HCT116 (cell line): Measurements from ENCODE around the gene MBOAT1. TPM values are rescaled to one million over a fixed set of nuclear protein-coding genes. Genes with fewer than 3 reads are reported as not detected.

Experiments
- ATAC-seq: fragments of 200-7000 bp; cut with Tn5 transposase; 2 replicates; pipeline ENCODE4 v1.9.1; 2020; ENCODE audit warnings: mild to moderate bottlenecking, moderate library complexity
- BruUV-seq: library from RNA; stranded (reverse); fragments of 400-500 nt; replicated peaks from 2 replicates; lab custom pipeline; 2021; lab: Mats Ljungman, UMichigan
- CTCF ChIA-PET: fragments of 300-600 bp; sonication (Branson Sonifier 250); formaldehyde crosslinking; loops from one replicate; lab custom pipeline; 2021; ENCODE audit warnings: antibody characterized with exemption; lab: Charles Lee
- POLR2A ChIA-PET: fragments of 300-600, 350-600 bp; sonication (Branson Sonifier 250); formaldehyde crosslinking; loops from one replicate; lab custom pipeline; 2021; ENCODE audit warnings: antibody characterized with exemption; lab: Charles Lee
- RAD21 ChIA-PET, 2 experiments: fragments of 300-600 bp; sonication (Branson Sonifier 250); formaldehyde crosslinking; loops; one replicate each; lab custom pipeline; 2023; ENCODE audit warnings: low total read pairs in 2 of 2; ENCODE audit not compliant: uncharacterized antibody in 2 of 2, unreplicated experiment in 2 of 2, low non-redundant PET in 1 of 2; lab: Charles Lee
- DNase-seq: peaks from one replicate; pipeline ENCODE4 v3.0.0-alpha.2; 2010; ENCODE audit warnings: low read depth, low spot score
- H2AFZ ChIP-seq: fragments of 200-600 bp; shearing (Covaris generic), sonication (generic); 2 replicates; pipeline ENCODE4 v1.6.1; 2017; ENCODE audit warnings: low read depth, mixed run types, mixed read lengths, antibody characterized with exemption, low read length; ENCODE audit not compliant: poor library complexity, severe bottlenecking
- H3K27ac ChIP-seq: 2 replicates; pipeline ENCODE4 v1.5.1; 2012; ENCODE audit warnings: low read depth, low read length
- H3K27me3 ChIP-seq: fragments of 200-600 bp; sonication (generic); 2 replicates; pipeline ENCODE4 v1.6.1; 2016; ENCODE audit warnings: mixed run types, low read length, mixed read lengths; ENCODE audit not compliant: insufficient read depth
- H3K36me3 ChIP-seq, 2 experiments: fragments of 200-500 bp in 1 of 2; fragments of 200-600 bp in 1 of 2; sonication (Bioruptor generic) in 1 of 2; sonication (generic) in 1 of 2; 2 replicates each; pipeline versions ENCODE4 v1.5.1 to v1.6.1; 2014 to 2016; ENCODE audit warnings: low read length in 2 of 2, inconsistent platforms in 1 of 2, mixed read lengths in 1 of 2, mixed run types in 1 of 2; ENCODE audit not compliant: insufficient read depth in 2 of 2, control insufficient read depth in 1 of 2
- H3K4me1 ChIP-seq, 2 experiments: fragments of 200-600 bp in 1 of 2; sonication (generic) in 1 of 2; 2 replicates each; pipeline versions ENCODE4 v1.5.1 to v1.6.1; 2012 to 2017; ENCODE audit warnings: low read length in 2 of 2, inconsistent platforms in 1 of 2, mild to moderate bottlenecking in 1 of 2, mixed read lengths in 1 of 2, mixed run types in 1 of 2, moderate library complexity in 1 of 2; ENCODE audit not compliant: insufficient read depth in 2 of 2, control insufficient read depth in 1 of 2
- H3K4me2 ChIP-seq: fragments of 200-600 bp; sonication (generic); 2 replicates; pipeline ENCODE4 v1.6.1; 2017; ENCODE audit warnings: mixed run types, low read length, mixed read lengths
- H3K4me3 ChIP-seq, 2 experiments: fragments of 200-600 bp in 1 of 2; sonication (generic) in 1 of 2; replicated peaks in 1 of 2; 2 replicates each; pipeline ENCODE4 v1.5.1; 2011 to 2016; ENCODE audit warnings: low read length in 2 of 2, control low read depth in 1 of 2, low read depth in 1 of 2, mild to moderate bottlenecking in 1 of 2, mixed read lengths in 1 of 2, mixed run types in 1 of 2
- H3K79me2 ChIP-seq: fragments of 200-600 bp; sonication (generic); 2 replicates; pipeline ENCODE4 v1.6.1; 2017; ENCODE audit warnings: mild to moderate bottlenecking, mixed run types, low read length, moderate library complexity, mixed read lengths; ENCODE audit not compliant: insufficient read depth
- H3K9ac ChIP-seq: fragments of 200-600 bp; sonication (generic); 2 replicates; pipeline ENCODE4 v1.6.1; 2016; ENCODE audit warnings: low read length, mixed read lengths
- H3K9me2 ChIP-seq: fragments of 200-600 bp; sonication (generic), shearing (Covaris generic); 2 replicates; pipeline ENCODE4 v1.6.1; 2017; ENCODE audit warnings: mixed run types, mild to moderate bottlenecking, moderate library complexity; ENCODE audit not compliant: insufficient read depth
- H3K9me3 ChIP-seq, 2 experiments: fragments of 200-500 bp in 1 of 2; fragments of 200-600 bp in 1 of 2; sonication (Bioruptor generic) in 1 of 2; sonication (generic) in 1 of 2; 2 replicates each; pipeline ENCODE4 v1.6.1; 2014 to 2017; ENCODE audit warnings: low read length in 2 of 2, mixed read lengths in 2 of 2, inconsistent platforms in 1 of 2, low read depth in 1 of 2, mild to moderate bottlenecking in 1 of 2, mixed run types in 1 of 2, moderate library complexity in 1 of 2; ENCODE audit not compliant: control insufficient read depth in 1 of 2, insufficient read depth in 1 of 2
- H4K20me1 ChIP-seq: fragments of 200-600 bp; sonication (generic), shearing (Covaris generic); 2 replicates; pipeline ENCODE4 v1.6.1; 2017; ENCODE audit warnings: mixed run types, mild to moderate bottlenecking, moderate library complexity; ENCODE audit not compliant: insufficient read depth
- CBX3 ChIP-seq: IDR thresholded peaks from 2 replicates; pipeline ENCODE4 v1.6.1; 2012; ENCODE audit warnings: low read depth
- EGR1 ChIP-seq: IDR thresholded peaks from 2 replicates; pipeline ENCODE4 v1.6.1; 2012; ENCODE audit warnings: low read depth
- EZH2 ChIP-seq: fragments of 200-600 bp; sonication (generic); IDR thresholded peaks from 2 replicates; pipeline ENCODE4 v1.6.1; 2017; ENCODE audit warnings: antibody characterized with exemption, mixed run types
- EZH2phosphoT487 ChIP-seq: fragments of 200-600 bp; IDR thresholded peaks from 2 replicates; pipeline ENCODE4 v1.6.1; 2018; ENCODE audit warnings: antibody characterized with exemption, borderline replicate concordance
- FOSL1 ChIP-seq: IDR thresholded peaks from 2 replicates; pipeline ENCODE4 v1.6.1; 2012; ENCODE audit warnings: low read depth
- JUND ChIP-seq: IDR thresholded peaks from 2 replicates; pipeline ENCODE4 v1.6.1; 2012
- POLR2A ChIP-seq: IDR thresholded peaks from 2 replicates; pipeline ENCODE4 v1.7.0; 2011; ENCODE audit warnings: borderline replicate concordance; ENCODE audit not compliant: insufficient read depth, insufficient read length; ENCODE audit errors: extremely low read depth
- POLR2AphosphoS5 ChIP-seq: IDR thresholded peaks from 2 replicates; pipeline ENCODE4 v1.6.1; 2011; ENCODE audit warnings: mild to moderate bottlenecking, low read depth, low read length, moderate library complexity
- RAD21 ChIP-seq: IDR thresholded peaks from 2 replicates; pipeline ENCODE4 v1.6.1; 2012; ENCODE audit warnings: low read depth, mild to moderate bottlenecking
- SP1 ChIP-seq: IDR thresholded peaks from 2 replicates; pipeline ENCODE4 v1.6.1; 2012; ENCODE audit warnings: low read depth
- SRF ChIP-seq: IDR thresholded peaks from 2 replicates; pipeline ENCODE4 v1.6.1; 2012; ENCODE audit warnings: low read depth
- YY1 ChIP-seq: IDR thresholded peaks from 2 replicates; pipeline ENCODE4 v1.6.1; 2011; ENCODE audit warnings: low read length, low read depth, moderate library complexity, mild to moderate bottlenecking; ENCODE audit not compliant: insufficient replicate concordance; ENCODE audit errors: extremely low read depth
- ZFX ChIP-seq: fragments of 450-650 bp; IDR thresholded peaks from 2 replicates; pipeline ENCODE4 v1.6.1; 2017
- ZNF274 ChIP-seq: fragments of 200-500 bp; sonication (Bioruptor generic); IDR thresholded peaks from 2 replicates; pipeline ENCODE4 v1.6.1; 2014; ENCODE audit warnings: mild to moderate bottlenecking, low read depth, low read length, inconsistent platforms
- intact Hi-C: fragments of 100-400 bp; cut with micrococcal nuclease; formaldehyde crosslinking; loops from 2 replicates; pipeline ENCODE4 v1.10.0; 2022
- total RNA-seq: library from RNA; stranded (reverse); gene quantifications from one replicate; pipeline ENCODE4 v1.2.1, GENCODE V29; 2021; ENCODE audit not compliant: unreplicated experiment
- TF ChIP-seq, protein P1 (sequence below), 3 experiments: fragments of 200-600 bp in 1 of 3; sonication (generic) in 1 of 3; IDR thresholded peaks in 2 of 3; conservative IDR thresholded peaks in 1 of 3; 2 replicates each; pipeline ENCODE4 v1.5.1; 2012 to 2017; ENCODE audit warnings: low read depth in 2 of 3, low read length in 2 of 3, antibody characterized with exemption in 1 of 3, borderline replicate concordance in 1 of 3, control low read depth in 1 of 3, mild to moderate bottlenecking in 1 of 3, mixed read lengths in 1 of 3, mixed run types in 1 of 3, moderate library complexity in 1 of 3; ENCODE audit not compliant: insufficient read depth in 1 of 3
- TF ChIP-seq, protein P2 (sequence below): IDR thresholded peaks from 2 replicates; pipeline ENCODE4 v1.6.1; 2012

MBOAT1 gene
- total RNA-seq, 1 experiment from 2014 or later, result 11.7 TPM

- Histone ChIP-seq H3K79me2 (peaks cover 4% of the 10 kb centered on the region; the same call in 1 of the 2 replicates), H2AFZ (no peak overlapping the region), H3K4me1 (peaks cover 12 to 21% of the 10 kb centered on the region in 2 experiments; a peak in 3 of 4 replicates), H3K9ac (no peak overlapping the region), H3K4me2 (no peak overlapping the region), H3K9me2 (no peaks in the 10 kb centered on the region), H3K27me3 (no peaks in the 10 kb centered on the region), H3K27ac (no peak overlapping the region), H4K20me1 (no peaks in the 10 kb centered on the region), H3K36me3 (no peaks in the 10 kb centered on the region), H3K9me3 (no peaks in the 10 kb centered on the region), H3K4me3 (no peak overlapping the region)
- BruUV-seq, result no TSS peak
- no peak for DNase-seq
- TF ChIP-seq JUND (no peak), POLR2A (no peak), POLR2AphosphoS5 (no peak), CBX3 (no peak), EGR1 (no peak), SRF (no peak)
- CTCF ChIA-PET, result interaction anchor here (0.7 to 0.8 kb wide), 2 partner anchors 25 to 42 kb away, joined by 3 read pairs; no protein-coding TSS in a partner anchor
- POLR2A ChIA-PET, result interaction anchor here (0.7 kb wide), 1 partner anchor 754 kb away, joined by 6 read pairs; no protein-coding TSS in a partner anchor
- intact Hi-C loops, result no loop called here
- RAD21 ChIA-PET, result no interaction called here
- no peak for ATAC-seq
These were observed 11.3 kb downstream of the MBOAT1 start for GRCh38 chr6:20200761-20201630.

GRCh38 chr6:20198775-20199174 lies 13.5 kb downstream of the MBOAT1 start:
- Histone ChIP-seq H3K4me3 (no peak overlapping the region), H3K27me3 (no peaks in the 10 kb centered on the region), H3K4me1 (peaks cover 12 to 17% of the 10 kb centered on the region in 2 experiments; a peak in 3 of 4 replicates), H3K9ac (no peak overlapping the region), H3K9me2 (no peaks in the 10 kb centered on the region), H4K20me1 (no peaks in the 10 kb centered on the region), H3K27ac (no peak overlapping the region), H3K9me3 (no peaks in the 10 kb centered on the region), H3K79me2 (peaks cover 5% of the 10 kb centered on the region; the same call in 1 of the 2 replicates), H2AFZ (no peak overlapping the region), H3K4me2 (no peak overlapping the region), H3K36me3 (no peaks in the 10 kb centered on the region)
- ChIA-PET CTCF (no interaction called here), RAD21 (no interaction called here), POLR2A (no interaction called here)
- intact Hi-C loops, result no loop called here
- ATAC-seq, result no peak
- no peak for DNase-seq
- BruUV-seq, result no TSS peak
- no peak for TF ChIP-seq JUND
- TF ChIP-seq POLR2A, result no peak
- TF ChIP-seq, protein P1, sequence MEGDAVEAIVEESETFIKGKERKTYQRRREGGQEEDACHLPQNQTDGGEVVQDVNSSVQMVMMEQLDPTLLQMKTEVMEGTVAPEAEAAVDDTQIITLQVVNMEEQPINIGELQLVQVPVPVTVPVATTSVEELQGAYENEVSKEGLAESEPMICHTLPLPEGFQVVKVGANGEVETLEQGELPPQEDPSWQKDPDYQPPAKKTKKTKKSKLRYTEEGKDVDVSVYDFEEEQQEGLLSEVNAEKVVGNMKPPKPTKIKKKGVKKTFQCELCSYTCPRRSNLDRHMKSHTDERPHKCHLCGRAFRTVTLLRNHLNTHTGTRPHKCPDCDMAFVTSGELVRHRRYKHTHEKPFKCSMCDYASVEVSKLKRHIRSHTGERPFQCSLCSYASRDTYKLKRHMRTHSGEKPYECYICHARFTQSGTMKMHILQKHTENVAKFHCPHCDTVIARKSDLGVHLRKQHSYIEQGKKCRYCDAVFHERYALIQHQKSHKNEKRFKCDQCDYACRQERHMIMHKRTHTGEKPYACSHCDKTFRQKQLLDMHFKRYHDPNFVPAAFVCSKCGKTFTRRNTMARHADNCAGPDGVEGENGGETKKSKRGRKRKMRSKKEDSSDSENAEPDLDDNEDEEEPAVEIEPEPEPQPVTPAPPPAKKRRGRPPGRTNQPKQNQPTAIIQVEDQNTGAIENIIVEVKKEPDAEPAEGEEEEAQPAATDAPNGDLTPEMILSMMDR (IDR thresholded peaks at IDR 0.05 in 2 of 3, conservative IDR thresholded peaks at IDR 0.05 in 1 of 3; ENCODE audit: borderline replicate concordance in 1 of 3, insufficient read depth in 1 of 3, low read depth in 2 of 3, low read length in 2 of 3), result no peak
- TF ChIP-seq EZH2phosphoT487, result no peak
- TF ChIP-seq ZFX, result no peak
- TF ChIP-seq FOSL1, result no peak
- TF ChIP-seq, protein P2, sequence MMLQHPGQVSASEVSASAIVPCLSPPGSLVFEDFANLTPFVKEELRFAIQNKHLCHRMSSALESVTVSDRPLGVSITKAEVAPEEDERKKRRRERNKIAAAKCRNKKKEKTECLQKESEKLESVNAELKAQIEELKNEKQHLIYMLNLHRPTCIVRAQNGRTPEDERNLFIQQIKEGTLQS, result no peak
- TF ChIP-seq EZH2, result no peak
- TF ChIP-seq RAD21, result no peak
- TF ChIP-seq SP1, result no peak
- no peak for TF ChIP-seq SRF
- no peak for TF ChIP-seq ZNF274
- TF ChIP-seq POLR2AphosphoS5, result no peak
- no peak for TF ChIP-seq YY1
